GM18907 (cell line): ENCODE data around the gene BICDL1.

Experiments used
- ATAC-seq: cut with Tn5 transposase; IDR thresholded peaks from one replicate; pipeline ENCODE4 v1.9.1; 2021; ENCODE audit warnings: mild to moderate bottlenecking, moderate library complexity; ENCODE audit not compliant: unreplicated experiment

BICDL1 gene

DNA sequence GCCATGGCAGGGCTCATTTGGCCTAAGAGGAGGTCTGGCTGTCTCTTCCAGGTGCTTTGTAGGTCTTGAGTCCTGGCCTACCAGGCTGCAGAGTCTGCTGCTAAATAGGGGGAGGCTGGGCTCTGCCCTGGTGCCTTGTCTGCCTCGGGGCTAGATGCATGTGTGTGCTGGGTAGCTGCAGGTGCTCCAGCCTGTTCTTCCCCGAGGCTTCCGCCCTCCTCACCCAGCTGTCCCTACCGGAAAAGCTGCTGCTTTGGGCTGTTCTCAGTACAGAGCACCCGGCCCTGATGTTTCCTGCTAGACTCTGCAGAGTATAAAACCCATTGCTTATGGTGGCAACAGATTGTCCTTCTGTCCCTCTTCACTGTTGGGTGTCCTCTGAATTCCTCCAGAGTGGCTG lies 89.8 kb downstream of the BICDL1 start:
- no peak for ATAC-seq

DNA sequence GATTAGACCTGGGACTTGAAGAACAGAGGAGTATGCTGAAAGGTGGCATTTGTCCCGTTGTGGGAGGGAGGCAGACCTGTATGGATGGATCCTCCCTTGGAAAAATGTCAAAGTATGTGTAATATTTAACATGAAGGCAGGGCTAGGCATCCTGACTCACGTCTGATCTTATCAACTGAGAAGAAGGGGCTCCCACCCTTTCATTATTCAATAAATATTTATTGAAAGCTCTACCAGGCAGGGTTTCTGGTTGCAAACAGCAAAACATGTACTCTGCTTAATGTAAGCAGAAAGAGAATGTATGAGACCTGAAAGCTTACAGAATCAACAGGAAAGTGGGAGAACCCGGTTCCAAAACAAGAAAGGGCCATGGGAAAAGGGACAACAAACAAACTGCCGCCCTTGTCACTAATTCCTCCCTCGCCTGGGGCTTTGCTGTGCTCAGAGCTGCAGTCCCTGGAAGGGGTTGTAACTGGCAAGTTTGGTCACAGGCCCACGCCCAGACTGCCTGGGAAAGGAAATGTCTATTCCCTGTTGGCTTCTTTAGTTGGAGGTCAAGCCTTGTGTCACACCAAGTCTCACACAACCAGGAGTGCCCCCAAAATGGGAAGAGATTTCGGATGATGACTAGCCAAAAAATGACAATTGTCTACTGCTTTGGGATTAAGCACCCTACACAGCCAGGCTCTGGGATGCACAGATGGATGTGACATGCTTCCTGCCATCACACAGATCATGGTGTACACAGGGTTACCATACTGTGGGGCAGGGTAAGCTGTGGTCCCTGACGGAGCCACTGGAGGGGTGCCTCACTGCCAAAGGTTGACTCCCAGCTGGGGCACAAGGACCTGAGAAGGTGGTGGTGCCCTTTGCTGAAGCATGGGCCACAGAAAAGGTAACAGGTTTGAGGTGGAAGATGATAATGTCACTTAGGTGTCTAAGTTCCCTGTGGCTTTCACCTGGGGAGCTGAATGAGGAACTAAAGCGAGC lies 90.7 kb downstream of the BICDL1 start:
- no peak for ATAC-seq

DNA sequence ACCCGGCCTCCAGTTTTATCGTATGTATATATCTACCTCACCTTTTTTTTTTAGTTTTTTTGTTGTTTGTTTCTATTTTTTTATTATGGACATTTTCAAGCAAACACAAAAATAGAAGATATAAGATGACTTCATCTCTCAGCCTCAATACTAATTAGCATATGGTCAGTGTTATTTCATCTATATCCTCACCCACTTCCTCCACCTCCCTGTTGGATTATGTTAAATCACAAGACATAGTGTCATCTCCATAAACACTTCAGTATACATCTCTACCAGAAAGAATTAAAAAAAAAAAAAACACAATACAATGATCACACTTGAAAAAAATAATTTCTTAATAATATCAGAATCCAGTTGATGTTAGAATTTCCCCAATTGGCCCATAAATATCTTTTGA lies 92.6 kb downstream of the BICDL1 start:
- ATAC-seq: no peak

DNA sequence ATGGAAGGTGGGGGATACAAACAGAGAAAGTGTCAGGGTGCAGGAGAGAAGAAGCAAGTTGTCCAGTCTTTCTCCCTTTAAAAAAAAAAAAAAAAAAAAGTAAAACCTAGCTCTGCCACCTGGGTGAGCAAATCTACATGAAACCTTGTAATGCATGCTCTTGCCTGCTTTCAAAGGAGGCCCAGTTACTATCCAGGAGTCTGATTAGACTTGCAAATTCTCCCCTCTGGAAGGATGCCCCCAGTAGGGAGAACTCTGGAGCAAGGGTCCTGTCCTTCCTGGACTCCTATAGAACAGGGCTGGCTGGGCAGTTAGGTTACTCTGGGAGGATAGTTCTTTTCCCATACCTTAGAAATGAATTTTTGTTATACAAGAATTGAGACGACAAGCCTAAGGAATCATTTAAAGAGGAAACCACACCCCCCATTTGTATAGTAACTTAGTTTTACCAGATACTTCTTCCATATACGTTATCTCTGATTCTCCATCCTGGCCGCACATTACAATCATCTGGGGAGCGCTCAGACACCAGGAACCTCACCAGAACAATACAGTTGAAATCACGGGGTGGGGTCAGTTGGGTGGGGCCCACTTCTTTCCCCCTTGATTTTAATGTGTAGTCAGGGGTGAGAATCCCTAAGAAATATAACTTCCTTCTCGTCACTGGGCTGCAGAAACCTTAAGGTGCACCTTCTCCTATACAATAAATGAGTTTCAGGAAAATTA lies 97.0 kb downstream of the BICDL1 start:
- ATAC-seq: no peak

DNA sequence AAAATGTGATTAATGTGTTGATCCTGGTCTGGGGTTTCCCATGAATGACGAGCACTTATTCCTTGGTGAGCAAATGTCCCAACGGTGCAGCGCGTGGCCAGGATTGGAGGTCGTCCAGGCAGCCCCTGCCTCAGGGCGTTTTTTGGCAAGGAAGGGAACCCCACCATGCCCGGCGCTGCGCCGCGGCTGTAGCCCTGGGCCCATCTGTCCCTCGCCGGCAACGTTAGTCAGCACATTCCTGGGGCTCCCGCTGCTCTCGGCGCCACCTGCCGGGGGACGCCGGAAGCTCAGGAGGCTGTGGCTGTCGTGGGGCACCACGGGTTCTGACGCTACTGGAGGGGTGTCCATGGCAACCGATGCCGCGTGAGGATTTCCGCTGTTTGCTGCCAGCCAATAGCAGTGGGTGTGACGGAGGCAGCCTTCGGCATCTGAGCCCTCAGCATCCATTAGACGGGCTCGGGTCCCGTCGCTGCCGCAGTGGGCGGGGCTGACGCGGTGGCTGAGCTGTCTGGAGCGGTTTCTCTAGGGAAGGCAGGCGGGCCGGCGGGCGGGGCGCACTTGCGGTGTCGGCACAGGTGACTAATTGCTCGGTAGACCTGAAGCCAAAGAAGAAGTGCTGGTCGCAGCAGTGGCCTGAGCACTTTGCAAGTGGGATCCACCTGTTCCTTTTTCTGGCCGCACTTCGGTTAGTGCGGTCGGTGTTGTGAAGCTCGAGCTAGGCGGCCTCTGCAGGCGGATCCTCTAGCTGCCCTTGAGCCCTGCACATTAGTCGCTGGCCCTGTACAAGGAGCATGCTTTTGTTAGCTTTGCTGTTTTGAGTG lies 98.0 kb downstream of the BICDL1 start:
- ATAC-seq: peak; percentile 94

DNA sequence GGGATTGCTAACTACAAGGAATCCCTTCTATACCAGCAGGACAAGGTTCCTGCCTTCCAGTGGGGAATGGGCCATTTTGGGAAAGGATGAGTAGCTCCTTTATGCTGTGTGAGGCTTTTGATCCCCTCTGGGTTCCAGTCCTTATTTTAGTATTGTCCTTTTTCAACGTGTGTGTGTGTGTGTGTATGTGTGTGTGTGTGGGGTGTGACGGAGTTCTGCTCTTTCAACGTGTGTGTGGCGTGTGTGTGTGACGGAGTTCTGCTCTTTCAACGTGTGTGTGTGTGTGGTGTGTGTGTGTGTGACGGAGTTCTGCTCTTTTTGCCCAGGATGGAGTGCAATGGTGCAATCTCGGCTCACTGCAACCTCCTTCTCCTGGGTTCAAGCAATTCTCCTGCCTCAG lies 100.1 kb downstream of the BICDL1 start:
- no peak for ATAC-seq

DNA sequence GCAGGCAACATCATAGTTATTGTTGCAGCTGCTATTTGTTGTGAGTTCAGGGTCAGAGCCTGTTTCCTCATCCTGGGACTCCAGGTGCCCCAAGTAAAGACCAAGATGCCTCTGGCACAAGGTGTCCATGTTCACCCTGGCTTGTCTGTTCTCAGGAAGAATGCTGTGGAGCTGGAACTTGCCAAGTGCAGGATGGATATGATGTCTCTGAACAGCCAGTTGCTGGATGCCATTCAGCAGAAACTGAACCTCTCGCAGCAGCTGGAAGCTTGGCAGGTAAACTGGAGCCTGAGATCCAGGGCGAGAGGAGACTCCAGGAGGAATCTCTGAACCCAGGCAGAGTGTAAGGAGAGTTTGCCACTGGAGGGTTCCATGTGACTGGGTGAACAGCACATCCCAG lies 100.8 kb downstream of the BICDL1 start:
- ATAC-seq: no peak

DNA sequence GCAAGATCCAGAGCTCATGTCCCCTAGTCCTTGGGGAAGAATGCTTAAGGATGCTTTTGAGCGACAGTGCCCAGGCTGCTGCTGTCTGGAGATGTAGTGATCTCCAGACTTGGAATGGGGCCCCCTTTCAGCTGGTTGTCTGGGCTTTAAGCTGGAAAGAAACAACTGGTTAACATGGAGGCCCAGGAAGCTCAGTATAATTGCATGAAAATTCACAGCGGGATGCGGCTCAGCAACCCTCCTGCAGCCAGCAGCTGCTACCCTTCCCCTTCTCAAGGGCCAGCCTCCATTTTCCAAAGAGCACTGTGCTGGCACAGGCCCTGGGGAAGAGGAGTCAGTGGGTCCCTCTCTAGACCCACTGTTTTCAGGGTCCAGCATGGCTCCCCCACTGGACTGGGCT lies 101.2 kb downstream of the BICDL1 start:
- no peak for ATAC-seq

DNA sequence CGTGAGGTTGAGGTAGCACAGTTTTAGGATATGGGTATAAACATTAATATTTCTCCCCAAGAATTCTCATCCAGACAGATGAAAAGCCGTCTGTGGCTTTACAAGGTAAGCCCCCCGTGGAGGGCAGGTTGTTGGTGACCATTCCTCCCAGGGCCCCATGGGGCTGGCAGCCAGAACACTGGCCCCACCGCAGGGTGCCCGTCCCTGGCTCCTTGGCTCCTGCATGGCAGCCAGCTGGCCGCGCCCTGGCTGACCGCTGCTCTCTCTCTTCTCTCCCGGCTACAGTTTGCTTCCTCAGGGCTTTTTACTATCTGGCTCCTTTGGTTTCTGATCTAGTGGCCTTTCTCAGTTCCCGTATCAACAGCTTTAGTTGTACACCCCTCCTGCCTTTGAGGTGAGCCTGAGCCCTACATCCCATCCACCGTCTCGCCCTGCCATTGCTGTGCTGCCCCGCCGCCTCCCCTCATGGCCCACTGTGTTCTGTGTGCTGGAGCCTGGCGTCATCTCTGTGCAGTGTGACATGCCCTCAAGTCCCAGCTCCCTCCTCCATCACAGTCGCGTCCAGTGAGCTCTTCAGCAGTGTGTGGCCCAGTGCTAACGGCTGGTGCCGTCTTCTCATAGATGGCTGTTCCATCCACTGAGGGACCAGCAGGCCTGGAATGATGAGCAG lies 101.7 kb downstream of the BICDL1 start:
- ATAC-seq: no peak

DNA sequence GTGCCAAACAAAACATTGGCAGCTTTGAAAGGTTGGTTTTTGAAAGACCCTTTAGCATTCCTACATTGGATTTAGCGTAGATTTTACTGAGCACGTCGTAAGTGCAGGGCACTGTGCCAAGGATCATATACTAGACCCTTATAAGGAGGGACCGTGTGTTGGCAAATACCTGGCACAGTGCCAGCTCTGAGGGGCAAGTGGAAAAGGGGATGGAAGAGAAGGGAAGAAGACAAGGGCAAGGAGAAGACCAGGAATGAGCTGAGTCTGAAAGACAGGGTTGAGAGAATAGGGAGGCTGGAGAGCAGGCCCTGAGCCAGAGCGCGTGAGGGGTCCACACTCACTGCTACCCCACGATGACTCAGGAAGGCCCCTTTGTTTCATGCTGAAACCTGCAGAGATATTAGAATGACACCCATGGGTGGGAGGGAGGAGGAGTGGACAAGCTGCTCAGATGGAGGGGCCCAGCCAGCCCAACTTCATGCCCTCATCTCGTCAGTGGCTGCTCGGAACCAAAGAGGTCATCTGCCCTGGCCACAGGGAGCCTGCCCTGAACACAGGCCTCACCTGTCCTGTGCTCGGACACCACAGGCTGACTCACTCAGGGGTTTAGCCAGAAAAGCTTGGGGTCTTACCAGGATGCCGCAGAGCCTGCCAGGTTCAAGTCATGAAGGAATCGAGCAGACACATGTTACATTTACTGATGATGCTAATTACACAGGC lies 102.5 kb downstream of the BICDL1 start:
- no peak for ATAC-seq

DNA sequence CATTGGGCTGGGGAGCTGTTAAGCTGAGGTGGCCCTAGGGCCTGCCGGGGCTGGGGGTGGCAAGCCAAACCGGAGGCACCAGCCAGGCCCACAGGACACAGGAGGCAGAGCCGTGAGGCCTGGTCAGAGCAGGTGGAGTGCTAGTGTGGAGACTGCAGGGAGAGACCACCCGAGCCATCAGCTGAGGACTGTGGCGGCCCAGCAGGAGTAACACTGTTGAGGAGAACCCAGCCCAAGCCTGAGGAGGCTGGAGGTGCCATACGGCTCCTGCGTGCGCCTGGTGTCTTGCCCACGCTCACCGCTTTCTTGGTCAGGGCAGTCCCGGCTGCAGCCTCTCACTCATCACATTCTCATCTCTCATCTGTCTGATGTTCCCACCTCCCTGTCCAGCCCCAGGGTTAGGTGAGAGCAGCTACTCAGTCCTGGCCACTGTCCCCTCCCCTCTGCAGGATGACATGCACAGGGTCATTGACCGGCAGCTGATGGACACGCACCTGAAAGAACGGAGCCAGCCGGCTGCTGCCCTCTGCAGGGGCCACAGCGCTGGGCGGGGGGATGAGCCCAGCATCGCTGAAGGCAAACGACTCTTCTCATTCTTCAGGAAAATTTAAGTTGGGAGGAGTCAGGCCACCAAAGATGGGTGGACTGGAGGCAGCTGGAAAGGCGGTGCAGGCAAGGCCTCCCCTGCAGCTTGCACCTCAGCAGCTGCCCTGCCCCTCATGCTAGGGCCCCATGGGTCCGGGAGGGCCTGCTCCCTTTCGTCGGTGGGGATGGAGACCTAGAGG lies 103.7 kb downstream of the BICDL1 start:
- ATAC-seq: no peak

DNA sequence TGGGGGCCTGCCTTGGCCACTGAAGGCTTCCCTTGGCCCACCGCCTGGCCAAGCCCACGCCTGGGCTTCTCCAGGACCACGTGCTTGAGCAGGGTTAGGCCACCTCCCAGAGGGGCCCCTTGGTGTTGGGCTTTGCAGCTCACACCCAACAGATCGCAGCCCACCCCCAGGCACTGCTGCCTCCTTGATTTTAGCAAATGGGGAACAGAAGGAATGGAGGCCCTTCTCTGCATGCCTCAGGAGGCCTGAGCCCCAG lies 104.2 kb downstream of the BICDL1 start:
- ATAC-seq: no peak

DNA sequence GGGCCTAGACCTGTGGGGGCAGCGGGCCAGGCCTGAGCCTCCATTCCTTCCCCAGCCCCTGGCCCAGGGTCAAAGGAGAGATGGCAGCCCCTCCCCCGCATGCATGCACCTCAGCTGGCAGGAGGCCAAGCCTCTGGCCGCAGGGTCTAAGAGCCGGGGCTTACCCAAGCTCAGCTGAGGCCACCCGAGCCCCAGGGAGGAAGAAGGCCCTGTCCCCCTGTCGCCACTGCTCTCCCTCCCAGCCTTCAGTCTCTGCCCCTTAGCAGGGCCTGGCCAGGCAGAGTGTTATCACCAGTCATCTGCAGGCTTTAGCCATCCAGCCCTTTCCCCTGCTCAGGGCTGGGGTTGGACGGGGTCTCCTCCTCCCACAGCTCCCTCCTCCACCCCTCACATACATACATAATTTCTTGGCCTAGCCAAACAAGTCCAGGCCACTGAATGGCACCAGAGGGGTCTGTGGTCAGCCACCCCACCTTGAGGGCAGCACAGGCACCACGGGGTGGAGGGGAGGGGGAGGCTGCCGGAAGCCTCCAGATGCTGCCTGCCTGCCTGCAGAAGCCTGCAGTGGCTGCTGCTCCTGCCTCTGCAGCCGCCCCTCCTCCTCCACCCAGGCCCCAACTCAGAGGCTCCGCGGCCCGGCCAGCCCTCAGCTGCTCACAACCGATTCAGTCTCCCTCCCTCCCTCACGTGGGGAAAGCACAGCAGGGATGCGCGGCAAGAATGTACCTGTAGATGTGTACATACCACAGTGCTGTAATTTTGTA lies 104.7 kb downstream of the BICDL1 start:
- ATAC-seq: no peak

DNA sequence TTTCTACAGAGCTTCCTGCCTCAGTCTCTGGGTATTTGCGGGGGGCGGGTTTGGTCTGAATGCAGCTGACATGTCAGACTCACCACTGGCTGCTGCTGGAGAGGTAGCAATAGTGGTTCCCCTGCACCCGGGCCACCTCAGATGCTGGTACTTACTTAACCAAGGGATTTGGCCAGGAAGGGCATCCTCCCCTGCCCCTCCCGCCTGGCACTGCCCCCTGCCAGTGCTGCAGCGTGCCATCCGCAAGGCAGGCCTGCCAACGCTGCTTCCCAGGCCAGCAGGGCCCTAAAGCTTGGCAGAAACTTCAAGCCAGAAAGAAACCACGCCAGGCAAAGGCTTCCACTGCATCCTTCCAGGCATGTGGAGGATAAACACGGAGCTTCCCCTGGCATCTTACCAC lies 105.4 kb downstream of the BICDL1 start:
- ATAC-seq: no peak

DNA sequence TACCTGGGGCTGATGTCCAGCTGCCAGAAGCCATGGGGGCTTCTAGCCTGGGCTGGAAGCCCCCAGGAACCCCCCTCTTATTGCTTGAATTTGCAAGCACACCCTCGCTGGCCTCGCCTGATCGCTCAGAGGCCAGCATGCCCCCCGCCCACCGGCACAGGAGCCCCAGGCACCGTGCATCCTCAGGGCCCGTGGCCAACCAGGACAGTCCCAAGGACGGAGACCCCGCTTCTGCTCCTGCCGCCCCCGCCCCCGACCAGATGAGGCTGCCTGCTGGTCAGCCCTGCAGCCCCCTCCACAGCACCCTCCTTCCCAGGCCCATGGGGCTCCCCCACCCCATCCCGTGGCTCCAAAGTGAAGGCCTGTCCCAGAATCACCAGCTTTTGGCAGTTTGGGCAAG lies 106.3 kb downstream of the BICDL1 start:
- no peak for ATAC-seq

DNA sequence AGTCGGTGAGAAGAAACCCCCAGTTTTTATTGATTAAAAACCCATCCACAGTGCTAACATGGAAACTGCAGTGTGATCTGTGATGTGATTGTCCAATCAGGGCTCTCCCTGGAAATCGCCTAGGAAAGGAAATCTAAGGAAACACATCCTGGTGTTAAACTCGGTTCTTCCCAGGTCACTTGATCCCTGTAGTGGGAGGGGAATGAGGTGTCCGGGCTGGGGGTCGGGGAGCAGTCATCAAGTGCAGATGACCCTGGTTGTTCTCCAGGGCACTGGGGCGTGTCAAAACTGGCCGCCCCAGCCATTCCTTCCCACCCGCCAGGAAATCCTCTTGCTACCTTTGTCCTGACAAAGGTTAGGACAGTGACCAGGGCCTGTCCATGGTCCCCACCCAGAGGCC lies 106.7 kb downstream of the BICDL1 start:
- no peak for ATAC-seq

DNA sequence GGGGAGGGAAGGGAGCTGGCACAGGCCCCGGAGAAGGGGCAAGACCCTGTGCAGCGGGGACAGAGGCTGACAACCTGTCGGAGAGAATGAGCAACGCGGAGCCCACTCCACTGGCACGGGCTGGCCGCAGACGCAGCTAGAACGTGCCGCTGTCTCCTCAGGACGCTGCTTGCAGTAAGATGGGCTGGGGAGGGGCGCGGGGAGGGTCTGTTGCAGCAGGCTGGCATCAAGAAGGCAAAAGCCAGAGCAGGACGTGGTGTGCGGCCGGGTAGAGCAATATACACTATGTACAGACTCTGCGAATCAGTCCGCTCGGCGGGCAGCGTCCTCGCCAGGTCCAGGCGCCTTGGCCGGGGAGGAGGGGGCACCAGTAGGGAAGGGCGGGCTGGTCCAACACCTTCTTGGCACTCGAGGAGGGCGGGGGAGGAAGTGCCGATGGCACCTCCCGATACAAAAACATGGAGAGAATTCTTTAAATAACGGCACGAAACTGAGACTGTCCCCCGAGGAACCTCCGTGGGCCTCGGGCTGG lies 107.7 kb downstream of the BICDL1 start:
- no peak for ATAC-seq

DNA sequence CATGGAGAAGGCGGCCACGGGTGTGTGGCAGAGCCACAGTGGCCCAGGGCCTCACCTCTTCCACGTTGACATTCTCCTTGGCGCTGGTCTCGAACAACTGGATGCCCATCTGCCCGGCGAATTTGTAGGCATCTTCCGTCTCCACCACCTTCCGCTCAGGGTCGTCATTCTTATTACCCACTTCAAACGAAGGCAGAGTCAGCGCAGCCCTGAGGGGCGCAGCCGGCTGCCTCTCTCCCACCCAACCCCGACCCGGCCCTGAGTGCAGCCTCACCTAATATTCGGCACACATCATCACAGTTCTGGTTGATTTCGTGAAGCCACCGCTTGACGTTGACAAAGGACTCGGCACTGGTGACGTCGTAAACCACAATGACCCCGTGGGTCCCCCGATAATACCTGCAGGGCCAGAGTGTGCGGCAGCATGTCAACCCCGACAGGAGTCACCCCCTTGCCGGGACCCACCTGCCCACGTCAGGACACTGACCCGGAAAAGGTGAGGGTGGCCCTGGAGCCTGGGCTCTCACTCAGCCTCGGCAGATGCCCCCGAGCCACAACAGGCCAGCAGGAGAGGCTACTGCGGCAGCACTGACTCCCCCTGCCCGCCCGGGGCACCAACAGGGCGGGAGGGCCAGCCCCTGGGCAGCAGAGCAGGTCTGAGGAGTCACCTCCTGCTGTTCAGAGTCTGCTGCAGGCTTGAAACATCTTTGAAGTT lies 109.9 kb downstream of the BICDL1 start:
- ATAC-seq: no peak
